22Rv1 (cell line): Measurements from ENCODE around the gene SEMA5A.

ENCODE experiments used
- H3K27ac ChIP-seq: fragments of 450-650 bp; 2 replicates; pipeline ENCODE4 v1.5.1; 2017
- ZFX ChIP-seq: fragments of 450-650 bp; IDR thresholded peaks from 2 replicates; pipeline ENCODE4 v1.6.1; 2017; ENCODE audit warnings: antibody characterized with exemption, borderline replicate concordance
- TF ChIP-seq, protein P1 (sequence below): fragments of 450-650 bp; IDR thresholded peaks from 2 replicates; pipeline ENCODE4 v1.5.1; 2017; ENCODE audit warnings: mild to moderate bottlenecking

SEMA5A gene

DNA sequence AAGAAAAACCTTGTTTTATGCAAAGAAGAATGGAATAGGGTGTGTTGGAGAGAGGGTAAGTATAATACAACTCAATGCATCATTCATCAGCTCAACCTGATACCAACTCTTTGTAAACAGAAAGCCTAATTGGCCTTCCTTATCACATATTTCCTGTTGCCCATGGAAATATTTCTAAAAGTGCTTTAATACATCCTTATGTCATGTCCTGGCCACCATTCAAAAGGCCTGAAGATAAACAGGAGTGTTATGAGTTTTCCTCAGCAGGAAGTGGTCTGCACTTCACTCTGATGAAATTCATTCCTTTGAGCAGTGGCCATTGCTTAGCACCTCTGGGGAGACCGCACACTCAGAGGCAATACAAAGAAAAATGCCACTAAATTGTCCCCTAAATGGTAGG, 511.2 kb downstream of the SEMA5A start:
- no peak for TF ChIP-seq ZFX
- TF ChIP-seq, protein P1, sequence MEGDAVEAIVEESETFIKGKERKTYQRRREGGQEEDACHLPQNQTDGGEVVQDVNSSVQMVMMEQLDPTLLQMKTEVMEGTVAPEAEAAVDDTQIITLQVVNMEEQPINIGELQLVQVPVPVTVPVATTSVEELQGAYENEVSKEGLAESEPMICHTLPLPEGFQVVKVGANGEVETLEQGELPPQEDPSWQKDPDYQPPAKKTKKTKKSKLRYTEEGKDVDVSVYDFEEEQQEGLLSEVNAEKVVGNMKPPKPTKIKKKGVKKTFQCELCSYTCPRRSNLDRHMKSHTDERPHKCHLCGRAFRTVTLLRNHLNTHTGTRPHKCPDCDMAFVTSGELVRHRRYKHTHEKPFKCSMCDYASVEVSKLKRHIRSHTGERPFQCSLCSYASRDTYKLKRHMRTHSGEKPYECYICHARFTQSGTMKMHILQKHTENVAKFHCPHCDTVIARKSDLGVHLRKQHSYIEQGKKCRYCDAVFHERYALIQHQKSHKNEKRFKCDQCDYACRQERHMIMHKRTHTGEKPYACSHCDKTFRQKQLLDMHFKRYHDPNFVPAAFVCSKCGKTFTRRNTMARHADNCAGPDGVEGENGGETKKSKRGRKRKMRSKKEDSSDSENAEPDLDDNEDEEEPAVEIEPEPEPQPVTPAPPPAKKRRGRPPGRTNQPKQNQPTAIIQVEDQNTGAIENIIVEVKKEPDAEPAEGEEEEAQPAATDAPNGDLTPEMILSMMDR: no peak
- no peak overlapping the region for H3K27ac ChIP-seq

DNA sequence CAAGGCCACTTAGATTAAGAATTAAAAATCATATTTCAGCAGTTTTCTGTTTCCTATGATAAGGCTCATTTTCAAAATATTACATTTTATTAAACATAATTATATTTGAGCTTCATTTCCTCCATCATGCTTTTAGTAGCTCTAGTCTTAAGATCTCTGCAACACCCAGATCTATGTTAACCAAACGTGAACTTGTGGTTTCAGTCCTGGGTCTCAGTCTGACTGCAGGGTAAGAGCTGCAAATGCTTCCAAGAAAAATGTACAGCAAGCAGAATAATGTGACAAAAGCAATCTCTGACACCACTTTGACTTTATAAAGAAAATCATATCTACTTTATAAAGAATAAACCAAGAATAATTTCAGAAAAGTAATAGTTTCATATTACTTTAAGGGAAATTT, 512.4 kb downstream of the SEMA5A start:
- no peak overlapping the region for H3K27ac ChIP-seq
- TF ChIP-seq ZFX: no peak
- TF ChIP-seq, protein P1: no peak

DNA sequence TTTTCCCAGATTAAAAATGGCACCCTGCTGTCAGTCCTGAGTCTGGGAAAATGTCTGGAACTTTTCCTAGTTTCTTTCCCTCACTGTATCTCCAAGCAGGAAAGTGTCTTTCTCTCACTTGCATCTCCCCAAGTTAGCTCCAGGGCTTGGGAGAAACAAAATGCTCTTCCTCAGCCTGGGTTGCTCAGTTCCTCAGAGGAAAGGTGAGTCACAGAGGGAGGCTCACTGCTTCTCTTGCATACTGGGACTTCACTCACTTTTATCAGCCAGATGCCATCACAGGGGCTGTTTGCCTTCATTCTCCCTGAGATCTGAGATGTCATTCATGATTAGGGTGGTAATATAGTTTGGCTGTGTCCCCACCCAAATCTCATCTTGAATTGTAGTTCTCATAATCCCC, 519.9 kb downstream of the SEMA5A start:
- TF ChIP-seq ZFX: no peak
- TF ChIP-seq, protein P1: no peak
- no peak overlapping the region for H3K27ac ChIP-seq

DNA sequence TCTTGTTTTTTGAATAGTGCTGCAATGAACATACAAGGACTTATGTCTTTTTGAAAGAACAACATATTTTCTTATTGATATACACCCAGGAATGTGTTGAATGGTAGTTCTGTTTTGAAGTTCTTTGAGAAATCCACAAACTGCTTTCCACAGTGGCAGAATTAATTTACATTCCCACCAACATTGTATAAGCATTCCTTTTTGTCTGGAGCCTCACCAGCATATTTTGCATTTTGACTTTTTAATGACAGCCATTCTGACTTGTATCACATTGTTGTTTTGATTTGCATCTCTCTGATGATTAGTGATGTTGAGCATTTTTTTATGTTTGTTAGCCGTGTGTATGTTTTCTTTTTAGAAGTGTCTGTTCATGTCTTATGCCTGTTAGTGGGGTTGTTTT, 524.9 kb downstream of the SEMA5A start:
- TF ChIP-seq, protein P1: no peak
- no peak for TF ChIP-seq ZFX

DNA sequence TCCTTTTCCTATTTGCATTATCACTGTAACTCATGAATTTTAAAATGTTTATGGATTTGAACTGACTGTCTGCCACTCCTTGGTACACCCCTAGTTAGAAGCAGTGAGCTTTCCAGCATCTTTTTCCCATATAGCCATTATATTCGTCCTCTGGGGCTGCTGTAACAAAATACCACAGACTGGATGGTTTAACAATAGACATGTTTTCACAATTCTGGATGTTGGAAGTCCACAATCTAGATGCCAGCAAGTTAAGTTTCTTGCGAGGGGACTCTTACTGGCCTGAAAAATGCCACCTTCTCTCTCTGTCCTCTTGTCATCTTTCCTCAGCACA, 530.0 kb downstream of the SEMA5A start:
- TF ChIP-seq, protein P1: no peak
- TF ChIP-seq ZFX: no peak
- H3K27ac ChIP-seq: no peak overlapping the region

More for the DNA sequence above, 524.9 kb downstream of the SEMA5A start:
- no peak overlapping the region for H3K27ac ChIP-seq

DNA sequence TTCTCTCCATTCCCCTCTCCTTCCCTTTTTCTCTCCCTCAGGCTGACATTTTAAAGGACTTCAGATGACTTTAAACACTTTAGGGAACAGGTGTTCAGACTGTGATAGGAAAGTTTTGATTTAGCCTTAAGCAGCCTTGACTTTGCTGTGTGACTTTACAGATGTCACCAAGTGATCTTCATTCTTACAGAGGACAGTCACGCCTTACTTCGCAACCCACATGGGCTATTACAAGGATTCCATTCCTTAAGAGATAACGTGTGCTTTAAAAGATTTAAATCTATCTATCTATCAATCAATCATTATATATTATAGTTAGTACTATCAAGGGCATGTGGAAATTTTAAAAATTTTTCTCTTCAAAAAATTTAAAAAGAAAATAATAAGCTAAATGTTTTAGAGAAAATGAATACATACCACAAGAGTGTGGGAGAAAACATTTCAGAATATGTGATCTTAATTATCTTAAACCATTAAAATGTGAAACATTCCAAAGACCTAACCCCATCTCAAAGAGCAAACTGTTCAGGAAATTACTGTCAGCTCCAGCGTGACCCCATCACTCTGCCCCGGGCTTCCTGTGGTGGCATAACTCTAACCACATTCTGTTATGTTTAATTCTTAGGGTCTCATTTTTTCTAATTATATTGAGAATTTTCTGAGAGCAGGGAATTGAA, 530.5 kb downstream of the SEMA5A start:
- no peak for TF ChIP-seq ZFX
- TF ChIP-seq, protein P1: no peak
- H3K27ac ChIP-seq: no peak overlapping the region

DNA sequence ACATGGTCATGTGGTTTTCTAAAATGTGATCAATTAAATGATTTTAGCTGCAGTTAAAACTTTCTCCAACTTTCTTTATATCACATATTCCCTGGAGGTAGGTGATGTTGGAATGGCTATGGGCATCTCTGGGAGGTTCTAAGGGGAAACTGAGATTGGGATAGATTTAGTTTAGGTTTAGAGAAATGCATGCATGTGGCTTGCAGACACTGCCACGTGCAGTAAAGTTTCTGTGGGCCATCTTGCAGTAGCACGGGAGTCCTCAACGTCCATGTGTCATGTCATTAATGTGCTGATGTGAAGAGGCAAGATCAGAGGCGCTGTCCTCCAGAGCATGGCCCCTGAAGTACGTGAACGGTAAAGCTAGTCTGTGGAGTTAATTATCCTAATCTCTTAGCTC, 532.7 kb downstream of the SEMA5A start:
- TF ChIP-seq, protein P1: no peak
- TF ChIP-seq ZFX: no peak
- H3K27ac ChIP-seq: no peak overlapping the region
